Neural cell (in vitro differentiated cells): Measurements from ENCODE around the gene SMTNL1. TPM values are rescaled to one million over a fixed set of nuclear protein-coding genes. Genes with fewer than 3 reads are reported as not detected.

Experiments
- H2AFZ ChIP-seq: fragments of 200-600, 300-800 bp; sonication (generic), shearing (Covaris generic); 2 replicates; pipeline ENCODE4 v1.6.0; 2014; ENCODE audit warnings: low read depth, mild to moderate bottlenecking, antibody characterized with exemption, low read length, moderate library complexity
- H3F3A ChIP-seq: fragments of 200-600 bp; shearing (Covaris generic); 2 replicates; pipeline ENCODE4 v1.6.1; 2016; ENCODE audit warnings: mild to moderate bottlenecking, moderate library complexity, mixed read lengths, antibody characterized with exemption, low read length; ENCODE audit not compliant: insufficient read depth, poor library complexity, severe bottlenecking
- H3K27ac ChIP-seq: fragments of 200-600, 300-800 bp; sonication (generic), shearing (Covaris generic); 2 replicates; pipeline ENCODE4 v1.5.1; 2014; ENCODE audit warnings: mild to moderate bottlenecking, low read length, moderate library complexity
- H3K27me3 ChIP-seq: fragments of 300-800, 200-600 bp; sonication (generic), shearing (Covaris generic); 2 replicates; pipeline ENCODE4 v1.6.0; 2014; ENCODE audit warnings: mild to moderate bottlenecking, low read depth, low read length, moderate library complexity; ENCODE audit not compliant: insufficient read depth
- H3K36me3 ChIP-seq: fragments of 300-800, 200-600 bp; sonication (generic), shearing (Covaris generic); 2 replicates; pipeline ENCODE4 v1.5.1; 2014; ENCODE audit warnings: mild to moderate bottlenecking, antibody characterized with exemption, low read length, moderate library complexity; ENCODE audit not compliant: insufficient read depth
- H3K4me2 ChIP-seq: fragments of 300-800, 200-600 bp; sonication (generic), shearing (Covaris generic); 2 replicates; pipeline ENCODE4 v1.6.0; 2014; ENCODE audit warnings: mild to moderate bottlenecking, low read length
- H3K4me3 ChIP-seq: fragments of 300-800, 200-600 bp; sonication (generic), shearing (Covaris generic); 2 replicates; pipeline ENCODE4 v1.5.1; 2014; ENCODE audit warnings: mild to moderate bottlenecking, low read length, moderate library complexity
- H3K79me2 ChIP-seq: fragments of 200-600 bp; shearing (Covaris generic); replicated peaks from 2 replicates; pipeline ENCODE4 v1.6.0; 2014; ENCODE audit warnings: mild to moderate bottlenecking, low read length, moderate library complexity; ENCODE audit not compliant: insufficient read depth
- H3K9ac ChIP-seq: fragments of 300-800, 200-600 bp; sonication (generic), shearing (Covaris generic); 2 replicates; pipeline ENCODE4 v1.6.1; 2016; ENCODE audit warnings: mild to moderate bottlenecking, low read length, mixed read lengths
- H3K9me2 ChIP-seq: fragments of 200-600 bp; shearing (Covaris generic); 2 replicates; pipeline ENCODE4 v1.6.1; 2016; ENCODE audit warnings: mild to moderate bottlenecking, low read length, mixed read lengths; ENCODE audit not compliant: insufficient read depth
- H3K9me3 ChIP-seq: fragments of 200-600, 300-800 bp; sonication (generic), shearing (Covaris generic); 2 replicates; pipeline ENCODE4 v1.6.1; 2016; ENCODE audit warnings: mild to moderate bottlenecking, mixed run types, low read length, moderate library complexity, mixed read lengths
- H4K20me1 ChIP-seq: fragments of 200-600 bp; shearing (Covaris generic); 2 replicates; pipeline ENCODE4 v1.6.1; 2016; ENCODE audit warnings: mild to moderate bottlenecking, mixed run types; ENCODE audit not compliant: insufficient read depth
- EP300 ChIP-seq: fragments of 450-650 bp; conservative IDR thresholded peaks from 2 replicates; pipeline ENCODE4 v1.6.1; 2014; ENCODE audit warnings: antibody characterized with exemption, mild to moderate bottlenecking, moderate library complexity; ENCODE audit not compliant: poor library complexity, severe bottlenecking
- EZH2 ChIP-seq: fragments of 200-600, 300-800 bp; shearing (Covaris generic), sonication (generic); IDR thresholded peaks from 2 replicates; pipeline ENCODE4 v1.6.1; 2014; ENCODE audit warnings: antibody characterized with exemption, low read length, borderline replicate concordance, mild to moderate bottlenecking; ENCODE audit not compliant: insufficient read depth, poor library complexity, severe bottlenecking
- MXI1 ChIP-seq: fragments of 450-650 bp; conservative IDR thresholded peaks from 2 replicates; pipeline ENCODE4 v1.6.1; 2014; ENCODE audit warnings: antibody characterized with exemption, mild to moderate bottlenecking; ENCODE audit not compliant: poor library complexity, severe bottlenecking
- POLR2AphosphoS5 ChIP-seq: IDR thresholded peaks from 2 replicates; pipeline ENCODE4 v1.6.1; 2012
- RAD21 ChIP-seq: fragments of 450-650 bp; conservative IDR thresholded peaks from 2 replicates; pipeline ENCODE4 v1.6.1; 2014; ENCODE audit warnings: antibody characterized with exemption, mild to moderate bottlenecking, moderate library complexity
- SMC3 ChIP-seq: fragments of 450-650 bp; conservative IDR thresholded peaks from 2 replicates; pipeline ENCODE4 v1.6.1; 2014; ENCODE audit warnings: antibody characterized with exemption, mild to moderate bottlenecking, moderate library complexity; ENCODE audit not compliant: poor library complexity
- TAF1 ChIP-seq: IDR thresholded peaks from 2 replicates; pipeline ENCODE4 v1.6.1; 2012; ENCODE audit warnings: low read depth
- polyA plus RNA-seq: library from polyadenylated mRNA; depleted of rRNA; stranded (reverse); fragments of >200 nt; gene quantifications from 2 replicates; pipeline ENCODE4 v1.2.3, GENCODE V29; 2014
- TF ChIP-seq, protein P1 (sequence below): fragments of 450-650 bp; IDR thresholded peaks from 2 replicates; pipeline ENCODE4 v1.5.1; 2014; ENCODE audit warnings: antibody characterized with exemption, mild to moderate bottlenecking, moderate library complexity; ENCODE audit not compliant: poor library complexity, severe bottlenecking

Gene SMTNL1
- polyA plus RNA-seq, 1 donor from 2014 or later = not detected

GRCh38 chr11:57571606-57572005, 34.2 kb downstream of the SMTNL1 start:
- H3F3A ChIP-seq = no peaks in the 10 kb centered on the region
- H3K9ac ChIP-seq = no peak overlapping the region
- no peaks in the 10 kb centered on the region for H3K36me3 ChIP-seq
- H2AFZ ChIP-seq = no peak overlapping the region
- no peak for TF ChIP-seq RAD21
- no peak for TF ChIP-seq EZH2
- TF ChIP-seq TAF1 = no peak
- TF ChIP-seq SMC3 = no peak
- no peak for TF ChIP-seq MXI1
- no peak for TF ChIP-seq EP300
- TF ChIP-seq, protein P1, sequence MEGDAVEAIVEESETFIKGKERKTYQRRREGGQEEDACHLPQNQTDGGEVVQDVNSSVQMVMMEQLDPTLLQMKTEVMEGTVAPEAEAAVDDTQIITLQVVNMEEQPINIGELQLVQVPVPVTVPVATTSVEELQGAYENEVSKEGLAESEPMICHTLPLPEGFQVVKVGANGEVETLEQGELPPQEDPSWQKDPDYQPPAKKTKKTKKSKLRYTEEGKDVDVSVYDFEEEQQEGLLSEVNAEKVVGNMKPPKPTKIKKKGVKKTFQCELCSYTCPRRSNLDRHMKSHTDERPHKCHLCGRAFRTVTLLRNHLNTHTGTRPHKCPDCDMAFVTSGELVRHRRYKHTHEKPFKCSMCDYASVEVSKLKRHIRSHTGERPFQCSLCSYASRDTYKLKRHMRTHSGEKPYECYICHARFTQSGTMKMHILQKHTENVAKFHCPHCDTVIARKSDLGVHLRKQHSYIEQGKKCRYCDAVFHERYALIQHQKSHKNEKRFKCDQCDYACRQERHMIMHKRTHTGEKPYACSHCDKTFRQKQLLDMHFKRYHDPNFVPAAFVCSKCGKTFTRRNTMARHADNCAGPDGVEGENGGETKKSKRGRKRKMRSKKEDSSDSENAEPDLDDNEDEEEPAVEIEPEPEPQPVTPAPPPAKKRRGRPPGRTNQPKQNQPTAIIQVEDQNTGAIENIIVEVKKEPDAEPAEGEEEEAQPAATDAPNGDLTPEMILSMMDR = no peak
- no peak for TF ChIP-seq POLR2AphosphoS5
- no peaks in the 10 kb centered on the region for H3K9me3 ChIP-seq
- H3K4me3 ChIP-seq = no peak overlapping the region
- no peak overlapping the region for H3K4me2 ChIP-seq
- no peak overlapping the region for H3K27ac ChIP-seq
- no peaks in the 10 kb centered on the region for H3K9me2 ChIP-seq
- no peaks in the 10 kb centered on the region for H3K27me3 ChIP-seq
- H4K20me1 ChIP-seq = no peaks in the 10 kb centered on the region
- H3K79me2 ChIP-seq = peaks cover 13% of the 10 kb centered on the region

GRCh38 chr11:57574061-57574460, 36.7 kb downstream of the SMTNL1 start:
- H3K9me3 ChIP-seq = no peaks in the 10 kb centered on the region
- no peaks in the 10 kb centered on the region for H4K20me1 ChIP-seq
- no peaks in the 10 kb centered on the region for H3K27me3 ChIP-seq
- no peaks in the 10 kb centered on the region for H3K79me2 ChIP-seq
- H3K4me3 ChIP-seq = no peak overlapping the region
- H3K4me2 ChIP-seq = no peak overlapping the region
- TF ChIP-seq SMC3 = no peak
- no peak for TF ChIP-seq EP300
- TF ChIP-seq, protein P1 = no peak
- TF ChIP-seq MXI1 = no peak
- H3K9me2 ChIP-seq = no peaks in the 10 kb centered on the region
- no peak overlapping the region for H3K9ac ChIP-seq
- no peak overlapping the region for H3K27ac ChIP-seq
- no peaks in the 10 kb centered on the region for H3F3A ChIP-seq
- H3K36me3 ChIP-seq = no peaks in the 10 kb centered on the region
- no peak overlapping the region for H2AFZ ChIP-seq

- no peak for TF ChIP-seq TAF1
- no peak for TF ChIP-seq POLR2AphosphoS5
- Histone ChIP-seq H3K79me2 (no peaks in the 10 kb centered on the region), H3K9me3 (no peaks in the 10 kb centered on the region), H3K27me3 (no peaks in the 10 kb centered on the region), H3K27ac (no peak overlapping the region), H3F3A (no peaks in the 10 kb centered on the region), H3K4me2 (no peak overlapping the region), H3K9me2 (no peaks in the 10 kb centered on the region), H3K9ac (no peak overlapping the region), H4K20me1 (no peaks in the 10 kb centered on the region), H2AFZ (no peak overlapping the region), H3K36me3 (no peaks in the 10 kb centered on the region), H3K4me3 (no peak overlapping the region)
Observed at GRCh38 chr11:57584341-57584740, 46.9 kb downstream of the SMTNL1 start.
